HG02678 (cell line): ENCODE results near the gene SNAPC5.
"Not testable (repeated sequence)": the region's sequence is repeated elsewhere in the genome, so short reads cannot be mapped to it uniquely, and the experiment has no call there.

Experiments used
- ATAC-seq: cut with Tn5 transposase; IDR thresholded peaks from one replicate; pipeline ENCODE4 v1.9.1; 2021; ENCODE audit warnings: mild to moderate bottlenecking, moderate library complexity; ENCODE audit not compliant: unreplicated experiment

The SNAPC5 gene

GRCh38 chr15:66461294-66461693 is 36.3 kb downstream of the SNAPC5 start:
- not testable (repeated sequence) for ATAC-seq

DNA sequence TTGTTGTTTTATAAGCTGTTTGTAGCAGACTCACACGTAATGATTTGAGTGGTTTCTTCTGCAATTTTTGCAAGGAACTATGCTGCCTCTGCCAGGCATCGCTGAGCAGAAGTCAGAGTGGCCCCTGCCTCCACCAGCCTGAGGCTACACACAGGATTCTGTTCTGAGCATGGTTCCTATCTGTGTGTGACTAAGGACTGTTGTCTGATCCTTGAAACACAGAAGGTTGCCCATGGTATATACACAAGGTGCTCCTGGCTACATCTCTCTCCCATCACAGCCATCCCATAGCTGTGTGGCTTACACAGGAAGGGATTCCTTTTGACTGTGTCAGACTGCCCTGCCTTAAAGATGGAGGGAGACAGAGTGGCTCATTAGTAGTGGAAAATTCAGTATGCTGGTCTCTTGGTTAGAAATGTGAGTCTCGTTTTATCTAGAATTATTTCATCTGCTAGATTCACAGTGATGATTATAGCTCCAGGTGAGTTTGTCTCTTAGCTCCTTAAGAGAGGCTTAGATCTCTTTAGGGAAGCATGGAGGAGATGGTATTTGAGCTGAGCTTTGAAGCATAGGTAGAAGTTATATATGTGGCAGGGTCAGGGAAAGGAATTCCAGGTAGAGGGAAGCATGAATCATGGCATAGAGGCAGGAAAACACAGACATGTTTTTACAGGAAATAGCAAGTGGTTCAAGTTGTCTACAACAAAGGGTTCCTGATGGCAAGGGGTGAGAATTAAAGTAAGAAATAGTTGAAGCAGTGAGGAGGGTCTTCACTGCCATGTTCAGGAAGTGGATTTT is 37.5 kb downstream of the SNAPC5 start:
- ATAC-seq, result no peak

GRCh38 chr15:66456211-66456610 is 41.4 kb downstream of the SNAPC5 start:
- ATAC-seq, result no peak

DNA sequence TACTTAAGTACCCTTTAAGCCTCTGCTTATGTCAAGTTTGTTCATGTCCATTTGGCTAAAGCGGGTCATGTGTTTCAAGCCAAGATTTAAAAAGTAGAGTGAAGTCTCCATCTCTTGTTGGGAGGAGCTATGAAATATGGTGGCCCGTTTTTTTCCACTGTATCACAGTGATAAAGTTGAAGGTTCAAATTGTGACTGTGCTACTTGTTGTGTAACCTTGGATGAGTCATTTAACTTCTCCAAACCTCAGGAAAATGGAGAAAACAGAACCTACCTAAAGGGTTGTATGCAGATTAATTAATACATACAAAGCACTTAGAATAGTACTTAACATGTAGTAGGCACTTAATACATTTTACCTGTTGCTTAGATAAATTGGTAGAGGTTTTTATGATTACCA is 43.4 kb downstream of the SNAPC5 start:
- ATAC-seq, result no peak

GRCh38 chr15:66452971-66453580 is 44.5 kb downstream of the SNAPC5 start:
- no peak for ATAC-seq

DNA sequence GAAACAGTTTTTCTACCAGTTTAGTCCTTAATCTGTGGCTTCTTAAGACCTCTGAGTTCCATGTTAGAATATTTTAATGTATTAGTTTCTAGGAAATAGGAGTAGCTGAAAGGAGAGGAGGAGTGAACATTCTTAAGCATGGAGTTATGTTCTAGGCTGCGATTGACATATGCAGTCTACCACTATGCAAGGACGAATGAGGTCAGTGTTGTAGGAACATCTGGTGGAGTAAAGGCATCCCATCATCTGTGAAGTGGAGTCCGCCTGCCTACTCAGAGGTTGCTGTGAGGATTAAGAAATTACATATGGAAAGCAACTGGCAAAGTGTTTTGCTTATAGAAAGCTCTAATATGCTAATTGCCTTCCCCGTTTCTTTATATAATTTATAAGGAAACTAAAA is 45.1 kb downstream of the SNAPC5 start:
- ATAC-seq, result no peak
